ENCODE measurements around the gene AP3S1. TPM values are rescaled to one million over a fixed set of nuclear protein-coding genes. Genes with fewer than 3 reads are reported as not detected.
"Not testable (repeated sequence)": the region's sequence is repeated elsewhere in the genome, so short reads cannot be mapped to it uniquely, and the experiment has no call there.

Gene AP3S1
- total RNA-seq, 2 experiments from 2014 or later: 85.7 to 87.6 TPM

GRCh38 chr5:115811406-115811805, 30.3 kb upstream of the AP3S1 start:
- no peak overlapping the region for H3K27ac Mint-ChIP-seq
- CTCF ChIA-PET: no interaction called here
- no peak for DNase-seq
- no peak overlapping the region for H3K4me3 Mint-ChIP-seq
- no peaks in the 10 kb centered on the region for H3K9me3 Mint-ChIP-seq
- H3K27me3 Mint-ChIP-seq: peaks cover 39% of the 10 kb centered on the region
- peaks cover 20% of the 10 kb centered on the region for H3K4me1 Mint-ChIP-seq (ENCODE audit: low read depth)
- POLR2A ChIA-PET: no interaction called here
- intact Hi-C loops (cut with micrococcal nuclease): loop anchor here (5.0 kb wide), 1 partner anchor 74 kb away; no protein-coding TSS in a partner anchor
- H3K36me3 Mint-ChIP-seq: no peaks in the 10 kb centered on the region

- Mint-ChIP-seq H3K27ac (no peak overlapping the region), H3K27me3 (peaks cover 45% of the 10 kb centered on the region), H3K4me3 (no peak overlapping the region), H3K36me3 (no peaks in the 10 kb centered on the region), H3K4me1 (ENCODE audit: low read depth) (peaks cover 19% of the 10 kb centered on the region), H3K9me3 (no peaks in the 10 kb centered on the region)
- ChIA-PET CTCF (no interaction called here), POLR2A (no interaction called here)
- intact Hi-C loops (cut with micrococcal nuclease): loop anchor here (5.0 kb wide), 1 partner anchor 75 kb away; no protein-coding TSS in a partner anchor
- no peak for DNase-seq
Observed at GRCh38 chr5:115812372-115812771, 29.4 kb upstream of the AP3S1 start.

GRCh38 chr5:115813719-115814118, 28.0 kb upstream of the AP3S1 start:
- intact Hi-C loops (cut with micrococcal nuclease): loop anchor here (5.0 kb wide), 1 partner anchor 76 kb away; no protein-coding TSS in a partner anchor
- Mint-ChIP-seq H3K27ac (no peak overlapping the region), H3K27me3 (peaks cover 56% of the 10 kb centered on the region), H3K4me3 (no peak overlapping the region), H3K9me3 (no peaks in the 10 kb centered on the region), H3K4me1 (ENCODE audit: low read depth) (peaks cover 16% of the 10 kb centered on the region), H3K36me3 (no peaks in the 10 kb centered on the region)
- ChIA-PET CTCF (interaction anchor here (0.6 kb wide), 1 partner anchor 43 kb away, joined by 3 read pairs; no protein-coding TSS in a partner anchor), POLR2A (no interaction called here)
- DNase-seq: peak; percentile 19

- CTCF ChIA-PET: no interaction called here
- no peak overlapping the region for H3K27ac Mint-ChIP-seq
- no peak for DNase-seq
Observed at GRCh38 chr5:115815006-115815692, 26.6 kb upstream of the AP3S1 start.

GRCh38 chr5:115815693-115816225, 26.0 kb upstream of the AP3S1 start:
- intact Hi-C loops (cut with micrococcal nuclease): no loop called here
- ChIA-PET POLR2A (no interaction called here), CTCF (interaction anchor here (0.8 to 1.0 kb wide), 3 partner anchors 15 to 181 kb away, joined by 3 to 4 read pairs (median 3); no protein-coding TSS in a partner anchor)
- Mint-ChIP-seq H3K27me3 (peaks cover 67% of the 10 kb centered on the region), H3K4me3 (peak overlapping the region; percentile 61), H3K27ac (no peak overlapping the region), H3K36me3 (no peaks in the 10 kb centered on the region), H3K4me1 (ENCODE audit: low read depth) (peaks cover 16% of the 10 kb centered on the region), H3K9me3 (no peaks in the 10 kb centered on the region)
- DNase-seq: no peak

More at GRCh38 chr5:115815006-115815692, 26.6 kb upstream of the AP3S1 start:
- no peaks in the 10 kb centered on the region for H3K9me3 Mint-ChIP-seq
- peak overlapping the region; percentile 6 for H3K4me3 Mint-ChIP-seq
- POLR2A ChIA-PET: no interaction called here
- H3K36me3 Mint-ChIP-seq: no peaks in the 10 kb centered on the region
- intact Hi-C loops (cut with micrococcal nuclease): no loop called here
- H3K4me1 Mint-ChIP-seq (ENCODE audit: low read depth): peaks cover 16% of the 10 kb centered on the region
- H3K27me3 Mint-ChIP-seq: peaks cover 63% of the 10 kb centered on the region

- Mint-ChIP-seq H3K36me3 (no peaks in the 10 kb centered on the region), H3K27ac (no peak within 1 kb of the TSS), H3K4me1 (ENCODE audit: low read depth) (peaks cover 16% of the 10 kb centered on the region), H3K4me3 (peak within 1 kb of the TSS; percentile 61), H3K9me3 (no peaks in the 10 kb centered on the region), H3K27me3 (peaks cover 62% of the 10 kb centered on the region)
- peak; percentile 43 for DNase-seq
- ChIA-PET POLR2A (no interaction called here), CTCF (interaction anchor here (0.8 to 1.0 kb wide), 3 partner anchors 15 to 182 kb away, joined by 3 to 4 read pairs (median 3); no protein-coding TSS in a partner anchor)
- intact Hi-C loops (cut with micrococcal nuclease): no loop called here
Observed at GRCh38 chr5:115816226-115817081, 25.3 kb upstream of the AP3S1 start, which contains the start of gene CDO1. Gene CDO1, minus strand, starts transcription at chr5:115816659. Its CDS starts 262 bp downstream, at chr5:115816397.

GRCh38 chr5:115817386-115817785, 24.3 kb upstream of the AP3S1 start:
- H3K27ac Mint-ChIP-seq: no peak overlapping the region
- H3K36me3 Mint-ChIP-seq: no peaks in the 10 kb centered on the region
- peaks cover 60% of the 10 kb centered on the region for H3K27me3 Mint-ChIP-seq
- H3K9me3 Mint-ChIP-seq: no peaks in the 10 kb centered on the region
- H3K4me3 Mint-ChIP-seq: no peak overlapping the region
- peaks cover 16% of the 10 kb centered on the region for H3K4me1 Mint-ChIP-seq (ENCODE audit: low read depth)
- POLR2A ChIA-PET: no interaction called here
- no peak for DNase-seq
- intact Hi-C loops (cut with micrococcal nuclease): no loop called here
- CTCF ChIA-PET: no interaction called here

- ChIA-PET POLR2A (no interaction called here), CTCF (interaction anchor here (0.8 to 1.3 kb wide), 3 partner anchors 12 to 153 kb away, joined by 3 to 4 read pairs (median 3); no protein-coding TSS in a partner anchor)
- no peak for DNase-seq
- Mint-ChIP-seq H3K36me3 (no peaks in the 10 kb centered on the region), H3K27me3 (peaks cover 52% of the 10 kb centered on the region), H3K4me1 (ENCODE audit: low read depth) (peaks cover 16% of the 10 kb centered on the region), H3K4me3 (no peak overlapping the region), H3K27ac (no peak overlapping the region), H3K9me3 (peaks cover 7% of the 10 kb centered on the region)
- intact Hi-C loops (cut with micrococcal nuclease): no loop called here
Observed at GRCh38 chr5:115818821-115819220, 22.9 kb upstream of the AP3S1 start.

GRCh38 chr5:115820846-115821245, 20.9 kb upstream of the AP3S1 start:
- H3K9me3 Mint-ChIP-seq: peaks cover 24% of the 10 kb centered on the region
- peaks cover 33% of the 10 kb centered on the region for H3K27me3 Mint-ChIP-seq
- H3K4me3 Mint-ChIP-seq: no peak overlapping the region
- peaks cover under 1% of the 10 kb centered on the region for H3K36me3 Mint-ChIP-seq
- POLR2A ChIA-PET: no interaction called here
- H3K4me1 Mint-ChIP-seq (ENCODE audit: low read depth): peaks cover 4% of the 10 kb centered on the region
- no peak for DNase-seq
- intact Hi-C loops (cut with micrococcal nuclease): no loop called here
- CTCF ChIA-PET: no interaction called here
- H3K27ac Mint-ChIP-seq: no peak overlapping the region

- CTCF ChIA-PET; intact Hi-C loops (cut with micrococcal nuclease); POLR2A ChIA-PET; H3K4me1 Mint-ChIP-seq (ENCODE audit: low read depth); H3K4me3 Mint-ChIP-seq; DNase-seq; H3K27ac Mint-ChIP-seq; H3K27me3 Mint-ChIP-seq: not testable (repeated sequence)
- Mint-ChIP-seq H3K9me3 (peaks cover 40% of the 10 kb centered on the region), H3K36me3 (peaks cover 34% of the 10 kb centered on the region)
Observed at GRCh38 chr5:115824983-115825382, 16.8 kb upstream of the AP3S1 start.

- no peak overlapping the region for H3K4me3 Mint-ChIP-seq
- H3K36me3 Mint-ChIP-seq: peaks cover 35% of the 10 kb centered on the region
- no peak for DNase-seq
- intact Hi-C loops (cut with micrococcal nuclease): no loop called here
- H3K27me3 Mint-ChIP-seq: peaks cover 1% of the 10 kb centered on the region
- no peaks in the 10 kb centered on the region for H3K4me1 Mint-ChIP-seq (ENCODE audit: low read depth)
- no peak overlapping the region for H3K27ac Mint-ChIP-seq
- ChIA-PET POLR2A (no interaction called here), CTCF (no interaction called here)
- peaks cover 40% of the 10 kb centered on the region for H3K9me3 Mint-ChIP-seq
Observed at GRCh38 chr5:115825948-115826347, 15.8 kb upstream of the AP3S1 start.

- no peak for DNase-seq
- intact Hi-C loops (cut with micrococcal nuclease): no loop called here
- H3K4me3 Mint-ChIP-seq: no peak overlapping the region
- POLR2A ChIA-PET: no interaction called here
- H3K27ac Mint-ChIP-seq: no peak overlapping the region
- CTCF ChIA-PET: no interaction called here
- H3K27me3 Mint-ChIP-seq: no peaks in the 10 kb centered on the region
- peaks cover 54% of the 10 kb centered on the region for H3K36me3 Mint-ChIP-seq
- peaks cover 5% of the 10 kb centered on the region for H3K4me1 Mint-ChIP-seq (ENCODE audit: low read depth)
- H3K9me3 Mint-ChIP-seq: peaks cover 25% of the 10 kb centered on the region
Observed at GRCh38 chr5:115829913-115830312, 11.8 kb upstream of the AP3S1 start.
